Coronary artery (tissue), 2 donors: ENCODE measurements around the gene LONRF3.

Experiments used
- DNase-seq: peaks from one replicate; pipeline ENCODE4 v3.0.0-alpha.2; 2017; ENCODE audit warnings: low spot score
- H3K27ac ChIP-seq, 2 donors: fragments of 200-600 bp; sonication (generic); one replicate each; pipeline ENCODE4 v1.5.1; 2016 to 2019
- H3K4me3 ChIP-seq: fragments of 200-600 bp; sonication (generic); 2 replicates; pipeline ENCODE4 v1.5.1; 2016; ENCODE audit warnings: mild to moderate bottlenecking, moderate library complexity
- TF ChIP-seq, protein P1 (sequence below): fragments of 200-600 bp; sonication (generic); IDR thresholded peaks from one replicate; pipeline ENCODE4 v1.5.1; 2019; ENCODE audit warnings: antibody characterized with exemption

LONRF3 gene

DNA sequence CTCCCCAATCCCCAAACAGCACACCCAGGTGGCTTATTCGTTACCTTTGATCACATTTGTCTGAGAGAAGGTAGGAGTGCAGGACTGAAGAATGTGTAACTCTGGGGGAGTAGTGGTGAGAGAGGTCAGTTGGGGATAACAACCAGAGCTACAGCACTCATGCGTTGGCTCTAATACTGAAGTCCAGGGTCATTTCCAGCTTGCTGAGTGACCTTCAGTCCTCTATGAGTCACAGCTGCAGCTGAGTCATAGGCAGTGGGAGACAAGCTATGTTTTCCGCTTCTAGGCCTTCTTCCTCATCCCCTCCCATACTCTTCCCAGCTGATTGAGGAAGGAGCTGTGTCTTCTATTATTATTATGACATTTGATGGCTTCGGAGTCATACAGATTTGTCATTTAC, 66.8 kb downstream of the LONRF3 start:
- peak overlapping the region in 1 of 2 donors; percentile 6 for H3K27ac ChIP-seq
- DNase-seq: peak; percentile 77
- TF ChIP-seq, protein P1, sequence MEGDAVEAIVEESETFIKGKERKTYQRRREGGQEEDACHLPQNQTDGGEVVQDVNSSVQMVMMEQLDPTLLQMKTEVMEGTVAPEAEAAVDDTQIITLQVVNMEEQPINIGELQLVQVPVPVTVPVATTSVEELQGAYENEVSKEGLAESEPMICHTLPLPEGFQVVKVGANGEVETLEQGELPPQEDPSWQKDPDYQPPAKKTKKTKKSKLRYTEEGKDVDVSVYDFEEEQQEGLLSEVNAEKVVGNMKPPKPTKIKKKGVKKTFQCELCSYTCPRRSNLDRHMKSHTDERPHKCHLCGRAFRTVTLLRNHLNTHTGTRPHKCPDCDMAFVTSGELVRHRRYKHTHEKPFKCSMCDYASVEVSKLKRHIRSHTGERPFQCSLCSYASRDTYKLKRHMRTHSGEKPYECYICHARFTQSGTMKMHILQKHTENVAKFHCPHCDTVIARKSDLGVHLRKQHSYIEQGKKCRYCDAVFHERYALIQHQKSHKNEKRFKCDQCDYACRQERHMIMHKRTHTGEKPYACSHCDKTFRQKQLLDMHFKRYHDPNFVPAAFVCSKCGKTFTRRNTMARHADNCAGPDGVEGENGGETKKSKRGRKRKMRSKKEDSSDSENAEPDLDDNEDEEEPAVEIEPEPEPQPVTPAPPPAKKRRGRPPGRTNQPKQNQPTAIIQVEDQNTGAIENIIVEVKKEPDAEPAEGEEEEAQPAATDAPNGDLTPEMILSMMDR: no peak

DNA sequence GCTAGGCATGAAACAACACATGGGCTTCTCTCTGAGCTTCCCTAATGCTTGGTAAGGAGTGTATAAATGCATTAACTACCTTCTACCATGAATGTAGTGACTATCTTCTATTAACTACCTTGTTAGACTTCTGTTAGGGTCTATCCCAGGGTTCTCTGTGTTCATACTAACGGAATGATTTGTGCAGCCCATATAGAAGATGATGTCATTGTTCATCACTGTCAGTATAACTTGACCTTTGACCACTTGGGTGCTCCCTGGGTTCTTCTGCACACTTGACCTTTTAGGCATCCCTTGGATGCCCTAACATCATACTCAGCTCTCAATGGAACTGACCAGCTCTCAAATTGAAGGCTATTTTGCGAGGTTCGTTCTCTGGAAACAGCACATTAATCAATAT, 67.6 kb downstream of the LONRF3 start:
- no peak for DNase-seq
- TF ChIP-seq, protein P1: no peak
- no peak overlapping the region for H3K27ac ChIP-seq
- no peak overlapping the region for H3K4me3 ChIP-seq

More for the DNA sequence above, 66.8 kb downstream of the LONRF3 start:
- no peak overlapping the region for H3K4me3 ChIP-seq

DNA sequence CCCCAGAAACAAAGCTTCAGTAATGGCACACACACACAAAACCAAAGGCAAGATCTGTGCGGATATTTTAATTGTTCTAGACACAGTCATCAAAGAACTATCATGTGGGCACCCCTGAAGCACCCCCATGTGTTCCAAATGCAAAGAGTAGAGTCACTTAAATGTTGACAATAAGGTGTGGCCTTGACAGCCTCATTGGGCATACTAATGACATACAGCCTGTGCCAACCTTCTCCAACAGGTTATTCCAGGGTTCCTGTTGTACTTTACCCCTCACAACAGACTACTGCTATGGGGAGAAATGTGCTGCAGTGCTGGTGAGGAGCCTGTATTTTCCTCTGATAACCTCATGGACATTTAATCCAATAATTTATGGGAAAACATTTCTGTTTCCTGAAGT, 68.6 kb downstream of the LONRF3 start:
- Histone ChIP-seq H3K4me3 (no peak overlapping the region), H3K27ac (no peak overlapping the region)
- DNase-seq: no peak
- TF ChIP-seq, protein P1: no peak

DNA sequence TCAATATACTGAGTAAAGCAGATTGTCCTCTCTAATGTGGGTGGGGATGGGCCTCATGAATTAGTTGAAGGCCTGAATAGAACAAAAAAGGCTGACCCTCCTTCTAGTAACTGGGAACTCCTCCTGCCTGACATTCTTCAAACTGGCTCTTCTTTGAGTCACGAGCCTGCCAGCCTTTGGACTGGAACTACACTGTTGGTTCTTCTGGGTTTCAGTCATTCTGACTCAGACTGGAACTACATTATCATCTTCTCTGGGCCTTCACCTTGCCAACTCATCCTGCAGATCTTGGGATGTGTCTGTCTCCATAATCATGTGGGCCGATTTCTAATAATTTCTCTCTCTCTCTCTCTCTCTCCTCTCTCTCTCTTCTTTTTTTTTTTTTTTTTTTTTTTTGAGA, 71.5 kb downstream of the LONRF3 start:
- TF ChIP-seq, protein P1: no peak
- Histone ChIP-seq H3K27ac (no peak overlapping the region), H3K4me3 (no peak overlapping the region)
- DNase-seq: no peak

DNA sequence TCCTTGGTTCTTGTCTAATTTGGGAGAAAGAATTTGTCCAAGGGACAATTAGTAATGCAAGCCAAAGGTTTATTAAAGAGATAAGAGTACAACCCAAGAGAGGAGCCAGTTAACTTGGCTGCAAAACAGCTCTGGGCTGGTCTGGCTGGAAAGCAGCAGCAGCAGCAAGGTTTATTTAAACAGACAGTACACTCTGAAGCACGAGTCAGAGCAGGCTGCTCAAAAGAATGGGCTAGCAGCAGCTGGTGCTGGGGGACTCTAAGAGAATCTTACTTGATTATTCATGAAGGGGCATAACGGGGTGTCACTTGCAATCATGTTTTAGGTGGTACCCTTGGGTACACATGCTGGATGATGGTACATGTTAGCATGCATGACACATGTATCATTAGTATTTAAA, 81.3 kb downstream of the LONRF3 start:
- Histone ChIP-seq H3K4me3 (no peak overlapping the region), H3K27ac (no peak overlapping the region)
- DNase-seq: no peak
- TF ChIP-seq, protein P1: no peak

DNA sequence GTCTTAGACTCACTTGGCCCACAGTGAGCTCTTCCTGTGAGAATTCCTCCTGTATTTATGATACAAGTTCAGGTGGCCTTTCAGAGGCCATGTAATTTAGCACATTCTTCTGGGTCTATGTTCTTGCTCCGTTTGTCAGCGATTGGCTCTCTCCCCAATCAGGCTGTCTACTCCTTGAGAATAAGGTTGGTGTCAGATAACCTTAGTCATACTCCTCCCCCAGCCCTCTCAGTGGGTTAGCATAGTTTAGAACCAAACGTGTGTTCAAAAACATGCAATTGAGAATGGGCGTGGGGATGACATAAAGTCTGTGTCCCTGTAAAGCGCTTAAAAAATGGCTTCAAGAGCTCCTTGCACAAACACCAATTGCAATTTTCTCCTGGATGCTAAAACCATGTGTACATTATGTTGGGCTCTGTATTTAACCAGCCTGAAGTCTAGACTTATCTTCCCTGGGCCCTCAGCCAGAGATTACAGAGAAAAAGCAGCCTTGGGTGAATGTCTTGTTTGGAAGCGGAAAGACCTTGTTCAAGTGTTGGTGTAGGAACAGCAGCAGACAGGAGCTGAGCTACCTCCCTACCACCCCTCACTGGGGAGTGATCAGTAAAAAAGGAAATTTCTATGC, 88.4 kb downstream of the LONRF3 start:
- Histone ChIP-seq H3K4me3 (no peak overlapping the region), H3K27ac (no peak overlapping the region)
- no peak for DNase-seq
- TF ChIP-seq, protein P1: no peak

DNA sequence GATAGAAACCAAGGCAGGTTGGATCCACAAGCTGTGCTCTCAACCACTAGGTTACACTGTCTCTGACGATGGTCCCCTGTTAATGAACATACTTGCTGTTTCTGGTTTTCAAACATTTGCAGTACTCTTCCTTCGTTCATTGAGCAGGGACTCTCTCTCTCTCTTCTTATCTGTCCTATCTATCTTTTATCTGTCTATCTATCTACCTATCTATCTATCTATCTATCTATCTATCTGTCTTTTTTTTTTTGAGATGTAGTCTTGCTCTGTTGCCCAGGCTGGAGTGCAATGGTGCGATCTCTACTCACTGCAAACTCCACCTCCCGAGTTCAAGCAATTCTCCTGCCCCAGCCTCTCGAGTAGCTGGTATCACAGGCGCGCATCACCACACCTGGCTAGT, 89.0 kb downstream of the LONRF3 start:
- DNase-seq: no peak
- TF ChIP-seq, protein P1: no peak

More for the DNA sequence above, 89.0 kb downstream of the LONRF3 start:
- no peak overlapping the region for H3K27ac ChIP-seq
- H3K4me3 ChIP-seq: no peak overlapping the region
